ENCODE measurements around the gene NRXN2. TPM values are rescaled to one million over a fixed set of nuclear protein-coding genes. Genes with fewer than 3 reads are reported as not detected.

NRXN2 gene
- polyA plus RNA-seq, 1 of the 3 experiments (the other 2 are of a cell fraction) = 0.15 TPM

DNA sequence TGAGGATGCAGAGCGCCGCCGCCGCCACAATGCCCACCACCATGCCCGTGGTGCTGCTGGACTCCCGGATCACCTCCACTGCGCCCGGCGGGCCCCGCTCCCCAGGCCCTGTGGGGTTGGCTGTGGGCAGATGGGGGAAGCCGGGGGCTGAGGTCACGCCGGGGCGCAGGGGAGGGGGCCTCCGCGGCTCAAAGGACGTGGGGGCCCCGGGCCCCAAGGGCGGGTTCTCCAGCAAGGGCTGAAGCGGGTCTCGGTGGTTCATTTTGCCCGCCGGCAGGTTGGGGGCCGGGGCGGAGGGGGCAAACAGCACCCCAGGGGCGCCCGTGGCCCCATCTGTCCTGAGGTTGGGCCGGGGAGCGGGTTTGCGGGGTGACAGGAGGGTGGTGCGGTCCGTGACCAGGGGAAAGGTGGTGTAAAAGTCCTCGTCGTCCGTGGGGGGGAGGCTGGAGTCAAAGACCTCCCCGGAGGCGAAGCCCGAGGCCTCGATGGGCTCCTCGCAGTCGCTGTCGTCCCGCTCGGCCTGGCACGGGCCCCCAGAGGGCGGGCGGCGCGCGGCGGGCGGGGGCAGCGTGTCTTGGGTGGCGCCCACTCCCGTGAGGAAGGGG is 115.5 kb downstream of the NRXN2 start (continued):
- TF ChIP-seq, protein P1, sequence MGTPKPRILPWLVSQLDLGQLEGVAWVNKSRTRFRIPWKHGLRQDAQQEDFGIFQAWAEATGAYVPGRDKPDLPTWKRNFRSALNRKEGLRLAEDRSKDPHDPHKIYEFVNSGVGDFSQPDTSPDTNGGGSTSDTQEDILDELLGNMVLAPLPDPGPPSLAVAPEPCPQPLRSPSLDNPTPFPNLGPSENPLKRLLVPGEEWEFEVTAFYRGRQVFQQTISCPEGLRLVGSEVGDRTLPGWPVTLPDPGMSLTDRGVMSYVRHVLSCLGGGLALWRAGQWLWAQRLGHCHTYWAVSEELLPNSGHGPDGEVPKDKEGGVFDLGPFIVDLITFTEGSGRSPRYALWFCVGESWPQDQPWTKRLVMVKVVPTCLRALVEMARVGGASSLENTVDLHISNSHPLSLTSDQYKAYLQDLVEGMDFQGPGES (IDR thresholded peaks at IDR 0.05; ENCODE audit: low read depth, low read length) = no peak
- TF ChIP-seq RXRA (IDR thresholded peaks at IDR 0.05; ENCODE audit: borderline replicate concordance, low read depth) (no peak), FOXJ3 (CRISPR knock-in tag; IDR thresholded peaks at IDR 0.05) (no peak), EP300 (IDR thresholded peaks at IDR 0.05; ENCODE audit: borderline replicate concordance in 1 of 2, low read depth in 1 of 2, low read length in 1 of 2) (no peak), SMC3 (IDR thresholded peaks at IDR 0.05; ENCODE audit: low read depth, low read length) (no peak), RFX5 (IDR thresholded peaks at IDR 0.05; ENCODE audit: low read length) (no peak), RCOR1 (IDR thresholded peaks at IDR 0.05; ENCODE audit: low read length) (no peak), RAD21 (IDR thresholded peaks at IDR 0.05; ENCODE audit: low read length) (no peak), POLR2AphosphoS5 (IDR thresholded peaks at IDR 0.05; ENCODE audit: low read depth, low read length) (no peak)

GRCh38 chr11:64606796-64607380 is 116.1 kb downstream of the NRXN2 start:
- no peaks in the 10 kb centered on the region for H3K79me2 ChIP-seq (ENCODE audit: insufficient read depth)
- no peak overlapping the region for H3K4me2 ChIP-seq
- H3K9me2 ChIP-seq = no peaks in the 10 kb centered on the region
- H3K9me3 ChIP-seq = no peaks in the 10 kb centered on the region
- POLR2A ChIA-PET = no interaction called here
- peaks cover 0 to 3% of the 10 kb centered on the region in 2 experiments; a peak in 1 of 4 replicates for H3K4me1 ChIP-seq (ENCODE audit: control insufficient read depth in 1 of 2, insufficient read depth in 2 of 2, low read depth in 1 of 2, low read length in 1 of 2)
- 77% methylated on average over 23 of the region's 23 CpGs for WGBS (ENCODE audit: low lambda C conversion rate)
- no peak overlapping the region for H3K9ac ChIP-seq
- CTCF ChIA-PET = interaction anchor here (1.1 kb wide), 1 partner anchor 157 kb away, joined by 3 read pairs; no protein-coding TSS in a partner anchor
- no peak for TF ChIP-seq EP300 (IDR thresholded peaks at IDR 0.05; ENCODE audit: borderline replicate concordance in 1 of 2, low read depth in 1 of 2, low read length in 1 of 2)
- TF ChIP-seq YY1 (IDR thresholded peaks at IDR 0.05; ENCODE audit: low read depth) = no peak
- TF ChIP-seq ZBTB33 (IDR thresholded peaks at IDR 0.05; ENCODE audit: borderline replicate concordance, low read depth) = no peak
- TF ChIP-seq USF1 (IDR thresholded peaks at IDR 0.05; ENCODE audit: borderline replicate concordance, low read depth) = no peak
- no peak for TF ChIP-seq TAF1 (IDR thresholded peaks at IDR 0.05; ENCODE audit: borderline replicate concordance, low read depth, low read length)
- TF ChIP-seq GABPA (IDR thresholded peaks at IDR 0.05; ENCODE audit: low read depth) = no peak
- TF ChIP-seq TCF12 (IDR thresholded peaks at IDR 0.05) = no peak
- no peak for TF ChIP-seq GATA2 (CRISPR knock-in tag; IDR thresholded peaks at IDR 0.05)
- no peak for TF ChIP-seq CTCF (IDR thresholded peaks at IDR 0.05)
- TF ChIP-seq NRF1 (IDR thresholded peaks at IDR 0.05; ENCODE audit: low read depth, low read length) = no peak
- no peak for TF ChIP-seq JUND (IDR thresholded peaks at IDR 0.05)
- no peak for TF ChIP-seq RCOR1 (IDR thresholded peaks at IDR 0.05; ENCODE audit: low read length)
- no peak for TF ChIP-seq MXI1 (IDR thresholded peaks at IDR 0.05; ENCODE audit: low read depth, low read length)
- TF ChIP-seq, protein P2, sequence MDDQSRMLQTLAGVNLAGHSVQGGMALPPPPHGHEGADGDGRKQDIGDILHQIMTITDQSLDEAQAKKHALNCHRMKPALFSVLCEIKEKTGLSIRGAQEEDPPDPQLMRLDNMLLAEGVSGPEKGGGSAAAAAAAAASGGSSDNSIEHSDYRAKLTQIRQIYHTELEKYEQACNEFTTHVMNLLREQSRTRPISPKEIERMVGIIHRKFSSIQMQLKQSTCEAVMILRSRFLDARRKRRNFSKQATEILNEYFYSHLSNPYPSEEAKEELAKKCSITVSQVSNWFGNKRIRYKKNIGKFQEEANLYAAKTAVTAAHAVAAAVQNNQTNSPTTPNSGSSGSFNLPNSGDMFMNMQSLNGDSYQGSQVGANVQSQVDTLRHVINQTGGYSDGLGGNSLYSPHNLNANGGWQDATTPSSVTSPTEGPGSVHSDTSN (IDR thresholded peaks at IDR 0.05) = no peak
- no peak for TF ChIP-seq POLR2AphosphoS5 (IDR thresholded peaks at IDR 0.05; ENCODE audit: low read depth, low read length)
- no peak for TF ChIP-seq SIN3A (IDR thresholded peaks at IDR 0.05; ENCODE audit: borderline replicate concordance, low read depth, low read length)
- no peak for TF ChIP-seq FOSL2 (IDR thresholded peaks at IDR 0.05; ENCODE audit: borderline replicate concordance, low read depth)
- no peak for TF ChIP-seq FOXJ3 (CRISPR knock-in tag; IDR thresholded peaks at IDR 0.05)
- H3K4me3 ChIP-seq (ENCODE audit: low read depth in 2 of 2, low read length in 1 of 2) = no peak overlapping the region
- H3K36me3 ChIP-seq (replicated peaks in 1 of 2; ENCODE audit: control insufficient read depth in 1 of 2, insufficient read depth in 2 of 2, low read length in 1 of 2) = no peaks in the 10 kb centered on the region
- H3F3A ChIP-seq (replicated peaks; ENCODE audit: insufficient read depth) = no peaks in the 10 kb centered on the region
- H2AFZ ChIP-seq (ENCODE audit: low read depth) = no peak overlapping the region
- no peaks in the 10 kb centered on the region for H4K20me1 ChIP-seq (ENCODE audit: insufficient read depth)
- no peak for DNase-seq
- no peak overlapping the region for H3K27ac ChIP-seq (ENCODE audit: low read depth in 2 of 2, low read length in 1 of 2)
- H3K27me3 ChIP-seq (ENCODE audit: insufficient read depth) = 0 out of 2 replicates have a peak, but pooled peaks cover 5% of the 10 kb centered on the region
